ENCODE results near the gene IL17C. TPM values are rescaled to one million over a fixed set of nuclear protein-coding genes. Genes with fewer than 3 reads are reported as not detected.

Gene IL17C
- polyA plus RNA-seq, 1 of the 3 experiments (the other 2 are of a cell fraction): 0.07 TPM

GRCh38 chr16:88599092-88599733, 39.2 kb upstream of the IL17C start (continued):
- TF ChIP-seq FOXM1 (IDR thresholded peaks at IDR 0.05; ENCODE audit: low read depth) (no peak), GABPA (IDR thresholded peaks at IDR 0.05; ENCODE audit: low read depth) (no peak), MEF2A (IDR thresholded peaks at IDR 0.05; ENCODE audit: borderline replicate concordance, low read depth) (no peak), FOSL2 (IDR thresholded peaks at IDR 0.05; ENCODE audit: borderline replicate concordance, low read depth) (no peak), MAX (IDR thresholded peaks at IDR 0.05; ENCODE audit: low read depth) (no peak), EP300 (IDR thresholded peaks at IDR 0.05; ENCODE audit: borderline replicate concordance in 1 of 2, low read depth in 1 of 2, low read length in 1 of 2) (no peak), IRF3 (IDR thresholded peaks at IDR 0.05; ENCODE audit: low read depth, low read length) (no peak), NRF1 (IDR thresholded peaks at IDR 0.05; ENCODE audit: low read depth, low read length) (no peak), TCF12 (IDR thresholded peaks at IDR 0.05) (no peak)

- DNase-seq: no peak
- ChIA-PET POLR2A (no interaction called here), CTCF (interaction anchor here (1.0 kb wide), 1 partner anchor 12 kb away, joined by 3 read pairs; no protein-coding TSS in a partner anchor)
- no peaks in the 10 kb centered on the region for H3K27me3 ChIP-seq (ENCODE audit: insufficient read depth)
- no peak overlapping the region for H3K4me2 ChIP-seq
- peaks cover 30% of the 10 kb centered on the region; the same call in 1 of the 2 replicates for H3K79me2 ChIP-seq (ENCODE audit: insufficient read depth)
- no peak for TF ChIP-seq MAX (IDR thresholded peaks at IDR 0.05; ENCODE audit: low read depth)
- no peak for TF ChIP-seq FOXM1 (IDR thresholded peaks at IDR 0.05; ENCODE audit: low read depth)
- no peak for TF ChIP-seq YY1 (IDR thresholded peaks at IDR 0.05; ENCODE audit: low read depth)
- TF ChIP-seq RAD21 (IDR thresholded peaks at IDR 0.05; ENCODE audit: low read length): no peak
- TF ChIP-seq EP300 (IDR thresholded peaks at IDR 0.05; ENCODE audit: borderline replicate concordance in 1 of 2, low read depth in 1 of 2, low read length in 1 of 2): no peak
- TF ChIP-seq, protein P1, sequence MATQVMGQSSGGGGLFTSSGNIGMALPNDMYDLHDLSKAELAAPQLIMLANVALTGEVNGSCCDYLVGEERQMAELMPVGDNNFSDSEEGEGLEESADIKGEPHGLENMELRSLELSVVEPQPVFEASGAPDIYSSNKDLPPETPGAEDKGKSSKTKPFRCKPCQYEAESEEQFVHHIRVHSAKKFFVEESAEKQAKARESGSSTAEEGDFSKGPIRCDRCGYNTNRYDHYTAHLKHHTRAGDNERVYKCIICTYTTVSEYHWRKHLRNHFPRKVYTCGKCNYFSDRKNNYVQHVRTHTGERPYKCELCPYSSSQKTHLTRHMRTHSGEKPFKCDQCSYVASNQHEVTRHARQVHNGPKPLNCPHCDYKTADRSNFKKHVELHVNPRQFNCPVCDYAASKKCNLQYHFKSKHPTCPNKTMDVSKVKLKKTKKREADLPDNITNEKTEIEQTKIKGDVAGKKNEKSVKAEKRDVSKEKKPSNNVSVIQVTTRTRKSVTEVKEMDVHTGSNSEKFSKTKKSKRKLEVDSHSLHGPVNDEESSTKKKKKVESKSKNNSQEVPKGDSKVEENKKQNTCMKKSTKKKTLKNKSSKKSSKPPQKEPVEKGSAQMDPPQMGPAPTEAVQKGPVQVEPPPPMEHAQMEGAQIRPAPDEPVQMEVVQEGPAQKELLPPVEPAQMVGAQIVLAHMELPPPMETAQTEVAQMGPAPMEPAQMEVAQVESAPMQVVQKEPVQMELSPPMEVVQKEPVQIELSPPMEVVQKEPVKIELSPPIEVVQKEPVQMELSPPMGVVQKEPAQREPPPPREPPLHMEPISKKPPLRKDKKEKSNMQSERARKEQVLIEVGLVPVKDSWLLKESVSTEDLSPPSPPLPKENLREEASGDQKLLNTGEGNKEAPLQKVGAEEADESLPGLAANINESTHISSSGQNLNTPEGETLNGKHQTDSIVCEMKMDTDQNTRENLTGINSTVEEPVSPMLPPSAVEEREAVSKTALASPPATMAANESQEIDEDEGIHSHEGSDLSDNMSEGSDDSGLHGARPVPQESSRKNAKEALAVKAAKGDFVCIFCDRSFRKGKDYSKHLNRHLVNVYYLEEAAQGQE (IDR thresholded peaks at IDR 0.05; ENCODE audit: low read depth, low read length): no peak
- H3K9ac ChIP-seq: no peak overlapping the region
- H3K4me1 ChIP-seq (ENCODE audit: control insufficient read depth in 1 of 2, insufficient read depth in 2 of 2, low read depth in 1 of 2, low read length in 1 of 2): no peaks in the 10 kb centered on the region
- H3K36me3 ChIP-seq (replicated peaks in 1 of 2; ENCODE audit: control insufficient read depth in 1 of 2, insufficient read depth in 2 of 2, low read length in 1 of 2): peaks cover 28 to 46% of the 10 kb centered on the region in 2 experiments
- H3K9me2 ChIP-seq: no peaks in the 10 kb centered on the region
- no peak overlapping the region for H2AFZ ChIP-seq (ENCODE audit: low read depth)
- H3K27ac ChIP-seq (ENCODE audit: low read depth in 2 of 2, low read length in 1 of 2): no peak overlapping the region
- WGBS (ENCODE audit: low lambda C conversion rate): 88% methylated on average over 24 of the region's 25 CpGs
- H4K20me1 ChIP-seq (ENCODE audit: insufficient read depth): no peaks in the 10 kb centered on the region
- H3K9me3 ChIP-seq: no peaks in the 10 kb centered on the region
- H3F3A ChIP-seq (replicated peaks; ENCODE audit: insufficient read depth): no peaks in the 10 kb centered on the region
- no peak overlapping the region for H3K4me3 ChIP-seq (ENCODE audit: low read depth in 2 of 2, low read length in 1 of 2)
Measured at GRCh38 chr16:88599825-88600538, 38.4 kb upstream of the IL17C start.

Data from SK-N-SH (cell line).